Kidney tubule cell (primary cell): Measurements from ENCODE around the gene CYTL1.
"Not testable (repeated sequence)": the region's sequence is repeated elsewhere in the genome, so short reads cannot be mapped to it uniquely, and the experiment has no call there.

Source experiments
- DNase-seq: peaks from one replicate; pipeline ENCODE4 v3.0.0-alpha.2; 2018; ENCODE audit warnings: low spot score

CYTL1 gene

DNA sequence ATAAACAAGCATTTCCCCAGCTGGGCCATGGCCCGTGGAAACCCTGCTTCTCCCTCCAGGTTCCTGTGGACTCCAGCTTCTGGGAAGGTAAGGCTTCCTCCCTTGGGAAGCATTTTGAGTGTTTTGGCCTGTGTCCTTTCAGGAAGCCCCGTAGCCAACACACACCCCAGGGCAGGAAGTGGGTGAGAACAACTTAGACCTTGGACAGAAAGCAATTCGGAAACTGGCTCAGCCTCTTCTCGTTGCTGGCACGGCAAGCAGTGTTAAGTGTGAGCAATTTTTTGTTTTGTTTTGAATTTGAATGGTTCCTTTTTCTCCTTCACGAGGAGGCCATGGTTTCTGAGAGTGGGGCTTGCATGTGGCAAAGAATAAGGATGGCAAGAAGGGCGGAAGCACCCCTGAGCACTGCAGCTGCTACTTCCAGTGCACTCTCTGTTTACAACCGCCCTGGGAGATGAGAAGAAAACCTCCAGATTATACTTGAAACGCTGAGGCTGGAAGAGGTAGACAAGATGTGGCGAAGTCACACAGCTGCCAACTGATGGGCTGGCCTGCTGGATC is 14.1 kb upstream of the CYTL1 start:
- DNase-seq: no peak

DNA sequence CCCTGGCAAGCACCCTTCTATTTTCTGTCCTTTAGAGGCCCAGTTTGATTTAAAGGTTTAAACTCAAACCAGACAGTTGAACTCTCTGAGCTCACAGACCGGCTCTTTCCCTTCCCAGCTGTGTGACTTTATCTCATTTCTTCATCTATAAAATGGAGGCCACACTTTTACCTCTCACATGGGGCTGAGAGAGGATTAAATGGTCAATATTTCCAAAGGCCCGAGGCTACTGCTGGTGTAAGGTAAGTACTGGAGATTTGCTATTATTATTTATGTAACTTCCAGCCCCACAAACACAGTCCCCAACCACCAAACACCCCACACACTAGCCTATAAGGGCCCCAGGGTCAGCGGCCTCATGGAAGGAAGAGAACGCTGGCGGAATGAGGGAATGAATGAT is 13.6 kb upstream of the CYTL1 start:
- DNase-seq: no peak

DNA sequence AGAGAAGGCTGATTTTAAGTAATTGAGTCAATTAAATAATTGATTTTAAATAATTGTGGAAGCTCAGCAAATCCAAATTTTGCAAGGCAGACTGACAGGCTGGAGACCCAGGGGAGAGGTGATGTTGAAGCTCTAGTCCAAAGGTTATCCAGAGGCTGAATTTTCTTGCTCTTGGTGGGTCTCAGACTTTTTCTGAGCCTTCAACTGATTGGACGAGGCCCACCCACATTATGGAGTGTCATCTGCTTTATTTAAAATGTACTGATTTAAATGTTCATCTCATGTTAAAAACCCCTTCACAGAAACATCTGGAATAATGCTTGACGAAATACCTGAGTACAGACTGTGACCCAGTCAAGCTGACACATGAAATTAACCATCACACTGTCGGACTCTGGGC is 11.7 kb upstream of the CYTL1 start:
- no peak for DNase-seq

DNA sequence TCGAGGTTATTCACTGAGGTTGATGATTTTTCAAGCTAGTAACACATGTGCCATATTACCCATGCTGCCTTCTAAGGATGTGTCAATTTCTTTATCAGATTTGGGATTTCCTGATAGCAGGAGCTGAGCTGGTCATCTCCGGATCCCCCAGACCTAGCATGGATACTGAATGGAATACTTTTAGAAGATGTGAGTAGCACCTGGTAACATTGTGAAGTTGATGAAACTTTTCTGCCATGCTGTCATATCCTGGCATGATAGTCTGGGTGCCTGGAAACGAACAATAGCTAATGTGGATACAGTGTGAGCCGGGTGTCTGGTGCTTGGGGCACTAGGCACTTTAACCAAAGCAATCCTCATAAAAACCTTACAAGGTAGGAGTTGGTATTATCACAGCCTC is 11.0 kb upstream of the CYTL1 start:
- DNase-seq: peak; percentile 11

DNA sequence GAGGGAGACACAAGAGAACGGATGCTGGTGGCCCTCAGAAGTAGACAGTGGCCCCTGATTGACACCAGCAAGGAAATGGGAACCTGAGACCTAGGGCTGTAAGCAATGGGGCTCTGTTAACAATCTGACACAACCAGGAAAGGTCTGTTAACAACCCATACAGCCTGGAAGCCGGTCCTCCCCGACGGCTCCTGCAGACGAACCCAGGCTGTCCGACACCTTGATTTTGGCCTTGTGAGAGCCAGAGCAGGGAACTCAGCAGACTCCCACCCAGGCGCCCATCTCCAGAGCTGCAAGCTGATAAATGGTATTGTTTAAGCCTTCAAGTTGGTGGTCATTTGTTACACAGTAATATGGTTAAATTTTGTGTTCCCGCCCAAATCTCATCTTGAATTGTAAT is 10.2 kb upstream of the CYTL1 start:
- DNase-seq: no peak

DNA sequence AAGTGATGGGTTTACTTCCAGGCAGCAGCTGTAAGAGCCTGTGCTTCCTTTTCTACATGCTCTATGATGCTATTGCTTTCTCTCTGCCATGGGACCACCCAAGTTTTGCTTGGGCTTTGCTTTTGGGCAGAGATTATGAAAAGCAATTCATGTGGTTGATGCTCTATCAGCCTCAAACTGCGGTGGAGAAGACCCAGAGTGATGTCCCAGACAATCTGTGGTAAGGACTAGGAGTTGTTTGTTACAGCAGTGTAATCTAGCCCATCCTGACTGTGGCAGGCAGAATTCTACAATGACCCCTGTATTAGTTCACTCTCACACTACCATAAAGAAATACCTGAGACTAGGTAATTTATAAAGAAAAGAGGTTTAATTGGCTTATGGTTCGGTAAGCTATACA is 9.2 kb upstream of the CYTL1 start:
- DNase-seq: no peak

DNA sequence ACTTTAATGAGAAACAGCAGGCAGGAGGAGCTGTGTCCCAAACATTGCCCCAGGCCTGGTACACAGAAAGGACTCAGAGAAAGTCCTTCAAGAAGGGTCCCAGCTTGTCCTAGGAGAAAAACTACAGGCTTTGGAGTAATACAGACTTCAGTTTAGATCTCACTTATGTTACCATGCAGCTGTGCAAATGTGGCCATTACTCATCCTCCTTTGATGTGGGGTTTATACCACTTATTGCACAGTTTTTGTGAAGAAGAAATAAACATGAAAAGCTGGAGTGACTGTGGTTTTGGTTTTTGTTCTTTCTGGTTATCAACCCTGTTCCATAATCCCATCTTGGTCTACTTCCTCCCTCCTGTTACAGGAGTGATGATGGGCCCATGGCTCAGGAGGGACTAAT is 8.1 kb upstream of the CYTL1 start:
- no peak for DNase-seq

DNA sequence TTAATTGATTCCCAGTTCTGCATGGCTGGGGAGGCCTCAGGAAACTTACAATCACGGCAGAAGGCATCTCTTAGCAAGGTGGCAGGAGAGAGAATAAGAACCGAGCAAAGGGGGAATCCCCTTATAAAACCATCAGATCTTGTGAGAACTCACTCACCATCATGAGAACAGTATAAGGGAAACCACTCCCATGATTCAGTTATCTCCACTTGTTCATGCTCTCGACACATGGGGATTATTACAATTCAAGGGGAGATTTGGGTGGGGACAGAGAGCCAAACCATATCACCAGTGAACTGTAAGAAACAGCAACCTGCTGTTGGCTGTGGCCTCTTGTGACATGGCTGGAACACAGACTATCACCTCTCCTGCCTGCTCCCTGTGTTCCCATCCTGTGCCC is 7.1 kb upstream of the CYTL1 start:
- DNase-seq: no peak

DNA sequence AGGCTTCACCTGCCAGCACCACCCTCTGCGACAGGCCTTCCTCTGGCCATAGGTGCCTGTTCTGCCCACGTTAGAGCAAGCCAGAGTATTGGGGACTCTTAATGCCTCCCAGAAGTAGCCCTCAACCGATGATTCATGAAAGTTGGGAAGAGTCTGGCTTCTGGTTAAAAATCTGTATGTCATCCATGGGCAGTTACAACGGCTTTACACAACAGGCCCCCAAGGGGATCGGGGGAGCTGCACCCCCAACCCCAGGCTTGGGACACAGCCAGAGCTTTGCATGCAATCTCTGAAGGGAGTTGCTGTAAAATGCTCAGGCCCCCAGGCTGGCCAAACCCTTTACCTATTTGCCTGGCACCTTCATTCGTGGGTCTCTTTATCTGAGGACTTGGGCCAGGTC is 5.4 kb upstream of the CYTL1 start:
- DNase-seq: no peak

DNA sequence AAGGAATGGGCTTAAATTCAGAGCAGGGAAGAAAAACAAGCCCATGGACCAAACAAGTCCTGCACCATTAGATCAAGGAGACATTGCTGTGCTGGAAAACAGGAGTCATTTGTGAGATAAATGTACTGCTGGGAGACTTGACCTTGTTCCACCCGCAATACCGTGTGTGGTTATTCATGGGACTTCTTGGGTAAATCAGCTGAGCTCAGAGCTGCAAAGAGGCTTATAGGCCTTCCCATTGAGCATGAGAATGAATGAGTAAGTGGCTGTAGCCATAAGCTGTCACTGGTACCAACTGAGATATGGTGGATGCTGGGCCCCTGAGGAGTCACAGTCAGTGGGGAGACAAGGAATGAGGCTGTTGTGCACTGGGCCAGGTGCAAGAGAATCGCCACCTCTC is 2.3 kb upstream of the CYTL1 start:
- no peak for DNase-seq

DNA sequence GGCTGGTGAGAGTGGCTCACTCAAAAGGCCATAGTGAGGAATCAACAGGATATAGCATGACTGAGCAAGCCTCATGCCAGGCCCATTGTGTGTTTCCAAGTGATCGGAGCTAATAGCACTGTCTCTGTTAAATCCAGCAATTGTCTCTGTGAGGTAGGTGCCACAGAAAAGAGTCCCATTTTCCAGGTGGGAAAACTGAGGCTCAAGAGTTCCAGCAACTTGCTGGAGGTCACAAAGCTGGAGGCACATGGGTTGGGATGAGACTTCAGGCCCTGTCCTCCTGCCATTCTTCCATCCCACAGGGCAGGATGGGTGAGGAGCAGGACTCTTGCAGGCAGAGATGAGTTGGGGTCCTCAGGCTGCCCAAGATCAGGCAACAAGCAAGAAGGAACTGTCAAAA is 1.1 kb upstream of the CYTL1 start:
- no peak for DNase-seq

DNA sequence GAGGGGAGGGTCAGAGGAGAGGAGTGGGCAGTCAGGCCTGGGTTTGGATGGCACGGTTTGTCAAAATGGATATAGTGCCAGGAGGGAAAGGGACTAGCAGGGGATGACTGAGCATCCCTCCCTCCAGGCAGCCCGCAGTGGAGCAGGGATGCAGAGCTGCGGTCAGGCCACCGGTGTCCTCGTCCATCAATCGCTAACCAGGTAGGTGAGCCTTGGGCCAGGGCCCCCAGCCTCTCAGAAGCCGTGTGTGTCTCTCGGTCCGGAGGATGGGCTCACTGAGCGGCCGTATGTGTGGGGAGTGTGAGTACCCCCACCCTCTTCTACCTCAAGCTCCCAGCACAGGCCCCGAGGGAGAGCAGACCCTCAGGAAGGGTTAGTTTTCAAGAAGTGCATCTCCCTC is 538 bp upstream of the CYTL1 start:
- no peak for DNase-seq

DNA sequence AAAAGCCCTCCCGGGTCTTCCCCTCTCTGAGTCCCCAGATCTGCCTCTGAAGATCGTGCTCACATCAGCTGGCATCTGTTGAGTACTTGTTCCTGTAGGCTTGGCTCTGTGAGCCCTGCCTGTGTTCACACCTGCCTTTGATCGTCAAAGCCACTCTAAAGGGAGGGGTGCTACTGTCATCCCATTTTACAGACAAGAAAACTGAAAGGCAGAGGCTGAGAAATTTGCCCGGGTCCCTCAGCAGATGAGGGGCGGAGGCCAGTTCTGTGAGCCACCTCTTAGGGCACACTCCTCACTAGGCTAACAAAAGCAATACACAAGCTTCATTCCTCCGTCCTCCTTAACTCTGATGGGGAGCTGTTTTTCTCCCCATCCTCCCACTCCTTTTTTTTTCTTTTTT is 655 bp downstream of the CYTL1 start:
- DNase-seq: no peak

DNA sequence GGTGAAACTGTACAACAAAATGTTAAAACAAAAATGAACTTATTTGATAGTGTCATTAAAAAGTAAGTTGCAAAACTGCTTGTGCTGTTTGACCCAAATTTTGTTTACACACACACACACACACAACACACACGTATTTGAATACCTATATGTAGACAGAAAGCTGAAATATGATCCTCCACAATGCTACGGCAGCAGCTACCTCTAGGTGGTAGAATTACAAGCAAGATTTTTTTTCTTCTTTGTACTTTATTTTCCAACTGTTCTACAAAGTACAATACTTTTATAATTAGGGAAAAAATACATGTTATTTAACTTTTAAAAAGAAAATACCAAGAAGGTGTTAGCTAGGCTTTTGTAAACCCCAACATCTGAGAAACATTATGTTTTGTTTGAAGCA is 1.2 kb downstream of the CYTL1 start:
- no peak for DNase-seq

DNA sequence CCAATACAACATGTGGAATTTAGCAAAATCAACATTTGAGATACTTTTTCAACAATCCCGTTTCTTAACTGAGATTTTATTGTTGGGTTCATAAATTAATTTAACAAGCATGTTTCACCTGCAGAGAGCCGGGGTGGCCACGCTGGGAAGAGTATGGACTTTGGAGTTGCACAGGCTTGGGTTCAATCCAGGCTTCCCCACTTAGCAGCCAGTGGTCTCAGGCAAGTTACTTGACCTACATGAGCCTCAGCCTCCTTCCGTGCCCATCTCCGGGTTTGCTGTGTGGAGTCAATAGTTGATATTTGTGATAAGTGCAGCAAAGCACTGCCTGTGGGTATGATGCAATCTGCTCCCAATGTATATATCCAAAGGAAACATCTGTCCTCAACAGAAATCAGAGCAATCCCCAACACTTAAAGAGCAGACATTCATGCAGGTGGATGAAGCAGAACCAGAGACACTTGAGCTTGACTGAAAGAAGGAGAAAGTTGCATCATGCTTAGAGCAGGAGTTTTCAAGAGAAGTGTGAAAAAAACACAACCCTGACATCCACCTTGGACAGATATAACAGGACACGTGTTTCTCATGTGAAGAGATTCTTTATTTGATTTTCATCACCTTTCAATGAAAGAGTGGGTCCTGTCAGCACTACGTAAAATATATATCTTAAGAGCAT is 5.1 kb downstream of the CYTL1 start:
- no peak for DNase-seq

DNA sequence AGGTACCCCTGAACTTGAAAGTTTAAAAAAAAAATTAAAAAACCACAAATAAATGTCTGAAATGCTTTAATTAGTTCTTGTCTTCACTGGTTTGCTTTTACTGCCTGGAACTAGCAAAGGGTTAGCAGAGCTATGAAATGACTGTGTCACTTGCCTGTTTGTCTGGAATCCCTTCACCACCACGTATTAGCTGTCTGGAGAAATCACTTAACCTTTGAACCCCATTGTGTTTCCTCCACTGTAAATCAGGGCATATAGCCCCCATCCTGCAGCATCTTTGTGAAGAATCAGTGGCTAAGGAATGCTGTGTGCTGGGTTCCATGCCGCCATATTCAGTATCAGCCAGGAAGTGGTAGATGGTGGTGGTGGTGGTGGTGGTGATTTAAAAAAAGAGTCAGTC is 6.3 kb downstream of the CYTL1 start:
- no peak for DNase-seq

DNA sequence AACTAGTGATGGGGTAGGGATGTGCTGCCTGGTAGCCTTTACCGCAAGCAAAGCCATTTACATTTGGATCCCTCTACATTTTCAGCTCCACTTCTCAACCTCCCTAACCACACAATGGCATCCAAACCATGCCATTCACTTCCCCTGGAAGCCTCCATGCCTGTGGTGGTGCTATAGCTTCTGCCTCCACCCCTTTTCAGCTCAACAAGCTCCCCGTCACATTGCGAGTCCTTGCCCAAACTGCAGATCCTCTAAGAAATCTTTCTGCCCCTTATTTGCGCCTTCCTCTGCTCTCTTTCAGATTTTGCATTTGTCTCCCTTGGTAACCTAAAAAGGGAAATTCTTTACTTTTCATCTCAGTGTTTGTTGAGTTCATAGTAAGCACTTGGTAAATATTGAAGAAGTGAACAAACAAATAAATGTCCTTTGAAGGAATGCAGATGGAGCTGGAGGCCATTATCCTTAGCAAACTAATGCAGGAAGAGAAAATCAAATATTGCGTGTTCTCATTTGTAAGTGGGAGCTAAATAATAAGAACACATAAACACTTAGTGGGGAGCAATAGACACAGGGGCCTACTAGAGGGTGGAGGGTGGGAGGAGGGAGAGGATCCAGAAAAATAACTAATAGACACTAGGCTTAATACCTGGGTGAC is 6.9 kb downstream of the CYTL1 start:
- no peak for DNase-seq

DNA sequence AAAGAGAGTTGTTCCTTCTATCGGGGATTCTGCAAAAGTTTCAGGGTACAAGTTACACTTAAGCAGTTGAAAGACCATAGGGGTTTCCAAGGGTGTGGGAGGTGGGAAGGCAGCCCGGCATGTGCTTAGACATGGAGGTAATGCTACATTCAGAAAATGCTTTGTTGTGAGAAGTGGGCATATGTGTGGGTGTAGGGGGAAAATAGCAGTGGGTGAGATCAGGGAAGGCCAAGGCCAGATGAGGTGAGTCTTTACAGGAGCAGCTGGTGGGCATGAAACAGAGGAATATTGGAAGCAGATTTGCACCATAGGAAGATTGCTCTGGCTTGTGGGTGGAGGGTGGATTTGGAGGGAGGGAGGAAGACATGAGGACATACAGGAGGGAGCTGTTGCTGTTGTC is 8.3 kb downstream of the CYTL1 start:
- no peak for DNase-seq

DNA sequence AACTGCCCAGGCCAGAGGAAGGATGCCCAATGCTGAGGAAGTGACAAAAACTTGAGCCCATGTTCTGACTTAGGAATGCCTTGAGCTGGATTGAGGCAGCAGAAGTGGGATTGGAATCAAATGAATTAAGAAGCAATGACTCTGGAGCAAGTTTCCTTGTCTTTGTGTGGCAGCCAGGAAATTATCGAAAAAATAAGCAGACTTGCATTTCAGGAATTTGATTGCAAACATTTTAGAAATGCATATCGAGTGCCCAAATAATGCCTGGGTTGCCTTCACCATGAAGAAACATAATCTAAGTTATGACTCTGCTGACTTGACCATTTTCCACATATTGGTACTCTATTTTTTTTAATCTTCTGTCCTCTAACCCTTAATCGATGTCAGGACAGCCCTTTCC is 9.5 kb downstream of the CYTL1 start:
- no peak for DNase-seq

DNA sequence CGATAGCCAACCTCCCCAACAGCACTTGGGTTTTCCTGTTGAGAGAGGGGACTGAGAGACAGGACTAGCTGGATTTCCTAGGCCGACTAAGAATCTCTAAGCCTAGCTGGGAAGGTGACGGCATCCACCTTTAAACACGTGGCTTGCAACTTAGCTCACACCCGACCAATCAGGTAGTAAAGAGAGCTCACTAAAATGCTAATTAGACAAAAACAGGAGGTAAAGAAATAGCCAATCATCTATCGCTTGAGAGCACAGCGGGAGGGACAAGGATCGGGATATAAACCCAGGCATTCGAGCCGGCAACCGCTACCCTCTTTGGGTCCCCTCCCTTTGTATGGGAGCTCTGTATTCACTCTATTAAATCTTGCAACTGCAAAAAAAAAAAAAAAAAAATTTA is 12.3 kb downstream of the CYTL1 start:
- DNase-seq: not testable (repeated sequence)

DNA sequence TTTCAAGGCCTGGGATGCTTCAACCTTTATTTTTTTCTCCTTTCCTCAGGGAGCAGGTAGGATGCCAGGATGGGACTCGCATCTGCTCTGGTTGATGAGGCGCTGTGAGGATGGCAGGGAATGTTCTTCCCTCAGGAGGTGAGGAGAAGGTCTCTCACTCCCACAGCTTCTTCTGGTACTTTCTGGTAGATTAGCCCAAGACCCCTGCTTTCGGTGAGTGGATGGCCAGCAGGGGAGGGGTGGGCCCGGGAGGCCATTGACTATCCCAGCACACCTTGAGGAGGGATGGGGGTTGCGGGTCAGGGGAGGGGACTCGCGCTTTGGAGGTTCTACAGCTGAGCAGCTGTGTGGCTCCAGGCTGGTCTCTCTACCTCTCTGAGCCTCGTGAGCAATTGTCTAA is 14.8 kb downstream of the CYTL1 start:
- no peak for DNase-seq

DNA sequence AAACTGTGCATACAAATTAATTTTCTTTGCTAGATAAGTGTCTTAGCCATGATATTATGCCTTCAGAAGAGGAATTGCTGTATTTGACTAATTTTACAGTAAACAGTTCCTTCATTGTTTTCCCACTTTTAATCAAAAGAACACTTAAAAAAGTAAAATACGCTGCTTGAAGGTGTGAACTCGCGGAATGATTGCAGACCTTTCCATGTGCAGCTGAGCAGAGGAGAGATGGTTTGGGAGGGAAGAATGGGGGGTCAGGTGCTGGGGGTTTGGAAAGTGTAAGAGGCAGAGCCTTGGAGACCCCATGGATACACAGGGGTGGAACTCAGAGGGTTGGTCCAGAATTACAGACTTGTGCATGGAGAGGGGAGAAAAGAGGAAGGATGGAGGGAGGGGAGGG is 15.3 kb downstream of the CYTL1 start:
- DNase-seq: no peak

DNA sequence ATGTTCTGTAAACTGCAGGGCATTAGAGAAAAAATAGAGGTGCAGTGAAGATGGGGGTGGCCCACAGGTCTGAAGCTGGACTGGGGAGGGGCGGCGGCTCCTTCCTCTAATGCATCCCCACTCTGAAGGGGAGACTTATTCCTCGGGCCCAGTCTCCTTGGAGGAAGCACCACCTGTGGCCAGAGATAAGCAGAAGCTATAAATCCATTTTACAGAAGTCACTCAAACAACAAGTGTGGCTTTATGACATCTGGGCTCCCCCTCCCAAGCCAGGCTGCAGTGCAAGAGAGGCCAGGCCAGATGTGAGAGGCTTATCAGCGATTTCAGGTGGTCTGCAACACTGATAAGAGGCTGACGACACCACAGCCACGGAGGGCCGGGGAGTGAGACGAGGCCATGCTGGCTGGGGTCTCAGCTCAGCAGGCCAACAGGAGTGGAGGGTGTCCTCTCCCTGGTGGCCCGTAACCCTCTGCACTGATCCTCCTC is 15.8 kb downstream of the CYTL1 start:
- no peak for DNase-seq

DNA sequence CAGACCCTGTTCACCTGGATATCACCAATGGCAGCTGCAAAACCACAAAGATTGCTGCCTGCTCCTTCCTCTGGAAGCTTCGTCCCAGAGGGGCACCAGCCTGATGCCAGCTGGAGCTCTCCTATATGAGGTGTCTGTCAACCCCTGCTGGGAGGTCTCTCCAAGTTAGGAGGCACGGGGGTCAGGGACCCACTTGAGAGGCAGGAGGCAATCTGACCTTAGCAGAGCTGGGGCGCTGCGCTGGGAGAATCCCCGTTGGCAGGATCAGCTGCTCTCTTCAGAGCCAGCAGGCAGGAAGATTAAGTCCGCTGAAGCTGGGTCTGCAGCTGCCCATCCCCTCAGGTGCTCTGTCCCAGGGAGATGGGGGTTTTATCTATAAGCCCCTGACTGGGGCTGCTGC is 17.6 kb downstream of the CYTL1 start:
- not testable (repeated sequence) for DNase-seq
